Measurements from ENCODE around the gene KRT26. TPM values are rescaled to one million over a fixed set of nuclear protein-coding genes. Genes with fewer than 3 reads are reported as not detected.

The KRT26 gene
- total and polyA plus RNA-seq, 12 donors = not detected

- H3K27ac ChIP-seq = no peak overlapping the region
- 83 to 93% methylated on average over 2 of the region's 2 CpGs for WGBS, 2 donors
- intact Hi-C loops (cut with DNase I) = loop anchor here in 6 of 10 donors (2.0 to 10.0 kb wide), 4 partner anchors 172 to 180 kb away; no protein-coding TSS in a partner anchor
- peaks cover 0 to 6% (median 0%) of the 10 kb centered on the region in 9 donors for H3K4me1 ChIP-seq
- no peaks in the 10 kb centered on the region for H3K36me3 ChIP-seq
- no peak for TF ChIP-seq CTCF (IDR thresholded peaks at IDR 0.05)
- peaks cover 0 to 56% (median 30%) of the 10 kb centered on the region in 7 donors for H3K27me3 ChIP-seq
- DNase-seq = no peak
- H3K4me3 ChIP-seq = no peak overlapping the region
- H3K9me3 ChIP-seq = no peaks in the 10 kb centered on the region
- no peak for ATAC-seq
Measured at GRCh38 chr17:40794466-40794865, 22.5 kb upstream of the KRT26 start.

- no peak overlapping the region for H3K4me3 ChIP-seq
- ATAC-seq (no peak), DNase-seq (no peak)
- intact Hi-C loops (cut with DNase I) = loop anchor here in 6 of 10 donors (2.0 to 10.0 kb wide), 5 partner anchors 172 to 179 kb away; no protein-coding TSS in a partner anchor
- peaks cover 0 to 53% (median 27%) of the 10 kb centered on the region in 7 donors for H3K27me3 ChIP-seq
- no peak for TF ChIP-seq CTCF (IDR thresholded peaks at IDR 0.05)
- WGBS, 2 donors = 53 to 59% methylated on average over 10 of the region's 10 CpGs
- H3K27ac ChIP-seq = no peak overlapping the region
- no peaks in the 10 kb centered on the region for H3K36me3 ChIP-seq
- peaks cover 0 to 6% (median 0%) of the 10 kb centered on the region in 9 donors for H3K4me1 ChIP-seq
- no peaks in the 10 kb centered on the region for H3K9me3 ChIP-seq
Measured at GRCh38 chr17:40793832-40794231, 21.8 kb upstream of the KRT26 start.

- no peak overlapping the region for H3K4me3 ChIP-seq
- DNase-seq (no peak), ATAC-seq (peak in 1 of 8 donors; percentile 35)
- intact Hi-C loops (cut with DNase I) = loop anchor here in 7 of 10 donors (1.0 to 10.0 kb wide), 5 partner anchors 170 to 177 kb away; no protein-coding TSS in a partner anchor
- H3K27me3 ChIP-seq = peaks cover 0 to 39% (median 12%) of the 10 kb centered on the region in 7 donors
- 31 to 39% methylated on average over 6 of the region's 6 CpGs for WGBS, 2 donors
- peak in 8 of 9 donors; percentile 25 to 68 (median 58) for TF ChIP-seq CTCF (IDR thresholded peaks at IDR 0.05)
- no peak overlapping the region for H3K27ac ChIP-seq
- H3K9me3 ChIP-seq = no peaks in the 10 kb centered on the region
- H3K36me3 ChIP-seq = no peaks in the 10 kb centered on the region
- peaks cover 0 to 6% (median 0%) of the 10 kb centered on the region in 9 donors for H3K4me1 ChIP-seq
Measured at GRCh38 chr17:40791787-40792436, 19.9 kb upstream of the KRT26 start.

- DNase-seq (no peak), ATAC-seq (peak in 2 of 8 donors; percentile 16 to 33)
- peaks cover 0 to 30% (median 5%) of the 10 kb centered on the region in 7 donors for H3K27me3 ChIP-seq
- H3K4me3 ChIP-seq = no peak overlapping the region
- WGBS, 2 donors = 73 to 75% methylated on average over 1 of the region's 1 CpG
- no peak for TF ChIP-seq CTCF (IDR thresholded peaks at IDR 0.05)
- peaks cover 0 to 6% (median 0%) of the 10 kb centered on the region in 9 donors for H3K4me1 ChIP-seq
- no peaks in the 10 kb centered on the region for H3K36me3 ChIP-seq
- H3K27ac ChIP-seq = no peak overlapping the region
- intact Hi-C loops (cut with DNase I) = loop anchor here in 6 of 10 donors (1.0 to 10.0 kb wide), 4 partner anchors 169 to 176 kb away; no protein-coding TSS in a partner anchor
- H3K9me3 ChIP-seq = no peaks in the 10 kb centered on the region
Measured at GRCh38 chr17:40791111-40791510, 19.1 kb upstream of the KRT26 start.

Data from heart right ventricle (tissue), 16 donors.